Karpas-422 (cell line): ENCODE measurements around the gene TWSG1. TPM values are rescaled to one million over a fixed set of nuclear protein-coding genes. Genes with fewer than 3 reads are reported as not detected.
"Not testable (repeated sequence)": the region's sequence is repeated elsewhere in the genome, so short reads cannot be mapped to it uniquely, and the experiment has no call there.

Experiments used
- DNase-seq: peaks from one replicate; pipeline ENCODE4 v3.0.0-alpha.2; 2015
- H2AFZ ChIP-seq: fragments of 200-600 bp; sonication (generic); 2 replicates; pipeline ENCODE4 v1.6.1; 2014; ENCODE audit warnings: antibody characterized with exemption, low read length, mixed read lengths
- H3K27ac ChIP-seq: fragments of 200-600 bp; sonication (generic); 2 replicates; pipeline ENCODE4 v1.5.1; 2014; ENCODE audit warnings: mild to moderate bottlenecking, low read length, moderate library complexity
- H3K27me3 ChIP-seq: fragments of 200-600 bp; sonication (generic); 2 replicates; pipeline ENCODE4 v1.6.1; 2014; ENCODE audit warnings: low read length, mixed read lengths
- H3K36me3 ChIP-seq: fragments of 200-600 bp; sonication (generic); 2 replicates; pipeline ENCODE4 v1.6.1; 2014; ENCODE audit warnings: low read length, mixed read lengths; ENCODE audit not compliant: insufficient read depth
- H3K4me1 ChIP-seq: fragments of 200-600 bp; sonication (generic); 2 replicates; pipeline ENCODE4 v1.6.1; 2014; ENCODE audit warnings: mild to moderate bottlenecking, low read length, mixed read lengths
- H3K4me2 ChIP-seq: fragments of 200-600 bp; sonication (generic); 2 replicates; pipeline ENCODE4 v1.6.1; 2014; ENCODE audit warnings: low read length, low read depth, mild to moderate bottlenecking; ENCODE audit not compliant: poor library complexity, severe bottlenecking
- H3K4me3 ChIP-seq: fragments of 200-600 bp; sonication (generic); 2 replicates; pipeline ENCODE4 v1.5.1; 2014; ENCODE audit warnings: mild to moderate bottlenecking, antibody characterized with exemption, low read length, mixed read lengths
- H3K79me2 ChIP-seq: fragments of 200-600 bp; sonication (generic); 2 replicates; pipeline ENCODE4 v1.6.1; 2014; ENCODE audit warnings: mild to moderate bottlenecking, low read length, mixed read lengths
- H3K9ac ChIP-seq: fragments of 200-600 bp; sonication (generic); 2 replicates; pipeline ENCODE4 v1.6.0; 2014; ENCODE audit warnings: low read length
- H3K9me2 ChIP-seq: fragments of 200-600 bp; sonication (generic), shearing (Covaris generic); replicated peaks from 2 replicates; pipeline ENCODE4 v1.6.0; 2014; ENCODE audit warnings: mild to moderate bottlenecking, low read length, moderate library complexity; ENCODE audit not compliant: insufficient read depth
- H3K9me3 ChIP-seq: fragments of 300-700, 200-600 bp; sonication (generic); 2 replicates; pipeline ENCODE4 v1.6.1; 2014; ENCODE audit warnings: low read length, mixed read lengths
- H4K20me1 ChIP-seq: fragments of 200-600 bp; sonication (generic); 2 replicates; pipeline ENCODE4 v1.6.1; 2014; ENCODE audit warnings: mild to moderate bottlenecking, antibody characterized with exemption, low read length, low read depth; ENCODE audit not compliant: insufficient read depth
- total RNA-seq: library from RNA; depleted of rRNA; stranded (reverse); fragments of >200 nt; shearing (Covaris generic); gene quantifications from 2 replicates; pipeline ENCODE4 v1.2.3, GENCODE V29; 2014; ENCODE audit warnings: low replicate concordance; rRNA removed

Gene TWSG1
- total RNA-seq, 1 experiment from 2014 or later, result 16.0 TPM

GRCh38 chr18:9446839-9447238 lies 112.3 kb downstream of the TWSG1 start:
- peaks cover 7% of the 10 kb centered on the region; the same call in 1 of the 2 replicates for H3K9me3 ChIP-seq
- H3K9me2 ChIP-seq, result no peaks in the 10 kb centered on the region
- H3K4me3 ChIP-seq, result no peak overlapping the region
- H3K9ac ChIP-seq, result no peak overlapping the region
- H4K20me1 ChIP-seq, result no peaks in the 10 kb centered on the region
- H3K27me3 ChIP-seq, result no peaks in the 10 kb centered on the region
- no peaks in the 10 kb centered on the region for H3K79me2 ChIP-seq
- H3K27ac ChIP-seq, result no peak overlapping the region
- no peak overlapping the region for H3K4me2 ChIP-seq
- H2AFZ ChIP-seq, result no peak overlapping the region
- no peaks in the 10 kb centered on the region for H3K36me3 ChIP-seq
- DNase-seq, result no peak
- peaks cover under 1% of the 10 kb centered on the region for H3K4me1 ChIP-seq

GRCh38 chr18:9447334-9447733 lies 112.8 kb downstream of the TWSG1 start:
- peaks cover 7% of the 10 kb centered on the region; the same call in 1 of the 2 replicates for H3K9me3 ChIP-seq
- no peaks in the 10 kb centered on the region; the same call in 1 of the 2 replicates for H3K4me1 ChIP-seq
- no peaks in the 10 kb centered on the region for H3K27me3 ChIP-seq
- no peaks in the 10 kb centered on the region for H3K79me2 ChIP-seq
- no peak overlapping the region for H2AFZ ChIP-seq
- no peaks in the 10 kb centered on the region for H3K36me3 ChIP-seq
- no peak overlapping the region for H3K9ac ChIP-seq
- H3K4me2 ChIP-seq, result no peak overlapping the region
- H3K27ac ChIP-seq, result no peak overlapping the region
- DNase-seq, result no peak
- no peak overlapping the region for H3K4me3 ChIP-seq
- H4K20me1 ChIP-seq, result no peaks in the 10 kb centered on the region
- H3K9me2 ChIP-seq, result no peaks in the 10 kb centered on the region

- H3K4me2 ChIP-seq, result no peak overlapping the region
- H3K79me2 ChIP-seq, result no peaks in the 10 kb centered on the region
- no peaks in the 10 kb centered on the region for H3K9me2 ChIP-seq
- no peaks in the 10 kb centered on the region for H4K20me1 ChIP-seq
- no peak overlapping the region for H3K9ac ChIP-seq
- H3K9me3 ChIP-seq, result peaks cover 7% of the 10 kb centered on the region; the same call in 1 of the 2 replicates
- DNase-seq, result no peak
- H3K4me3 ChIP-seq, result no peak overlapping the region
- H3K4me1 ChIP-seq, result no peaks in the 10 kb centered on the region; the same call in 1 of the 2 replicates
- no peaks in the 10 kb centered on the region for H3K36me3 ChIP-seq
- H3K27ac ChIP-seq, result no peak overlapping the region
- H3K27me3 ChIP-seq, result no peaks in the 10 kb centered on the region
- peak overlapping the region; percentile 10 for H2AFZ ChIP-seq
Measured at GRCh38 chr18:9449600-9450414, 115.2 kb downstream of the TWSG1 start.

- H3K27me3 ChIP-seq, H3K36me3 ChIP-seq, DNase-seq, H3K4me2 ChIP-seq, H4K20me1 ChIP-seq, H3K27ac ChIP-seq, H3K4me1 ChIP-seq, H3K9me2 ChIP-seq, H3K9ac ChIP-seq, H3K79me2 ChIP-seq, H2AFZ ChIP-seq, H3K4me3 ChIP-seq: not testable (repeated sequence)
- peaks cover 14% of the 10 kb centered on the region for H3K9me3 ChIP-seq
Measured at GRCh38 chr18:9450920-9451319, 116.3 kb downstream of the TWSG1 start.

Other genes starting within 250 kb of the TWSG1 start
- gene NDUFV2, start 232.1 kb upstream of the TWSG1 start, total RNA-seq, result 88.7 and 139 TPM in 2 replicates
- gene ANKRD12, start 198.0 kb upstream of the TWSG1 start, total RNA-seq, result 16.8 and 23.4 TPM in 2 replicates
- gene RALBP1, start 140.7 kb downstream of the TWSG1 start, total RNA-seq, result 40.4 and 45.7 TPM in 2 replicates